ENCODE data around the gene TRIM59. TPM values are rescaled to one million over a fixed set of nuclear protein-coding genes. Genes with fewer than 3 reads are reported as not detected.

Gene TRIM59
- total RNA-seq, 1 donor: 22.1 TPM

DNA sequence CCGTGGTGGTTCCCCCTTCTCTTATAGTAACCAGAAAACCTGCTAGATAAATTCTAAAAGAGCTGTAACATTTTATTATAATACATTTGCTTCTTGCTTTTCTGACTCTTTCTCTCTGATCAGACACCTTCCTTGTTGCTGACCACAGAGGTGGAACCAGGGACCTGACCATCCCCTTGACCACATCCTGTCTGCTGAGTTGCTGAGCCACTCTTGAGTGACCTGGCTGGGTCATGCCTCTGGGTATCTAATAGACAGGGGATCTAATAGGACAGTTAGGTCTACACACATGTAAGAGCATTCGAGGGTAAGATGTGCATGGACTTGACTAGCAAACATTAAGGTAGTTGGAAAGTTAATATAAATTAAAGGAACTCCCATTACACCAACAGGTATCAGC, 22.8 kb upstream of the TRIM59 start:
- H3K27ac ChIP-seq (ENCODE audit: low read depth, low read length): no peak overlapping the region
- no peaks in the 10 kb centered on the region for H3K36me3 ChIP-seq (ENCODE audit: insufficient read depth, low read length)
- H3K4me1 ChIP-seq (ENCODE audit: insufficient read depth, low read length): peaks cover 42% of the 10 kb centered on the region
- H3K9me3 ChIP-seq (ENCODE audit: low read depth, low read length): no peaks in the 10 kb centered on the region
- no peak overlapping the region for H3K4me3 ChIP-seq (ENCODE audit: insufficient read depth, low read length)
- H3K79me2 ChIP-seq (ENCODE audit: insufficient read depth, low read length): no peaks in the 10 kb centered on the region
- no peak overlapping the region for H2AFZ ChIP-seq (ENCODE audit: low read length)
- no peaks in the 10 kb centered on the region for H3K27me3 ChIP-seq (ENCODE audit: insufficient read depth, low read length)
- no peaks in the 10 kb centered on the region for H4K20me1 ChIP-seq (ENCODE audit: insufficient read depth, low read length)
- no peak overlapping the region for H3K4me2 ChIP-seq (ENCODE audit: insufficient read depth, low read length)
- no peak for DNase-seq (ENCODE audit: insufficient read length, low spot score, missing footprints)
- TF ChIP-seq, protein P1, sequence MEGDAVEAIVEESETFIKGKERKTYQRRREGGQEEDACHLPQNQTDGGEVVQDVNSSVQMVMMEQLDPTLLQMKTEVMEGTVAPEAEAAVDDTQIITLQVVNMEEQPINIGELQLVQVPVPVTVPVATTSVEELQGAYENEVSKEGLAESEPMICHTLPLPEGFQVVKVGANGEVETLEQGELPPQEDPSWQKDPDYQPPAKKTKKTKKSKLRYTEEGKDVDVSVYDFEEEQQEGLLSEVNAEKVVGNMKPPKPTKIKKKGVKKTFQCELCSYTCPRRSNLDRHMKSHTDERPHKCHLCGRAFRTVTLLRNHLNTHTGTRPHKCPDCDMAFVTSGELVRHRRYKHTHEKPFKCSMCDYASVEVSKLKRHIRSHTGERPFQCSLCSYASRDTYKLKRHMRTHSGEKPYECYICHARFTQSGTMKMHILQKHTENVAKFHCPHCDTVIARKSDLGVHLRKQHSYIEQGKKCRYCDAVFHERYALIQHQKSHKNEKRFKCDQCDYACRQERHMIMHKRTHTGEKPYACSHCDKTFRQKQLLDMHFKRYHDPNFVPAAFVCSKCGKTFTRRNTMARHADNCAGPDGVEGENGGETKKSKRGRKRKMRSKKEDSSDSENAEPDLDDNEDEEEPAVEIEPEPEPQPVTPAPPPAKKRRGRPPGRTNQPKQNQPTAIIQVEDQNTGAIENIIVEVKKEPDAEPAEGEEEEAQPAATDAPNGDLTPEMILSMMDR (IDR thresholded peaks at IDR 0.05; ENCODE audit: extremely low read depth, low read depth, low read length): no peak

DNA sequence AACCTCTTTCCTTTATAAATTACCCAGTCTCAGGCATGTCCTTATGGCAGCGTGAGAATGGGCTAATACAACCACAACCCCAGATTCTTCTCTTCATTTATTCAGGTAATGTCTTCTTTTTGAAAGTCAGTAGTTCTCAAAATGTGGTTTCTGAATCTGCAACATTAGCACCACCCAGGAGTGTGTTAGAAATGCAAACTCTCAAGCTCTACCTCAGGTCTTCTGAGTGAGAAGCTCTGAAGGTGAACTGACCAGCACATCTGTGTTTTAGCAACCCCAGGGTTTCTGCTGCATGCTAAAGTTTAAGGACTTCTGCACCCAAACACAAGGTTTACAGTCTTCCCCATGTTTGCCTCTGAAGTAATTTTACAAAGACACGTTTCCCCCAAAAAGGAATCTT, 22.3 kb upstream of the TRIM59 start:
- Histone ChIP-seq H3K36me3 (ENCODE audit: insufficient read depth, low read length) (no peaks in the 10 kb centered on the region), H2AFZ (ENCODE audit: low read length) (no peak overlapping the region), H3K4me2 (ENCODE audit: insufficient read depth, low read length) (no peak overlapping the region), H3K9me3 (ENCODE audit: low read depth, low read length) (no peaks in the 10 kb centered on the region), H3K27me3 (ENCODE audit: insufficient read depth, low read length) (no peaks in the 10 kb centered on the region), H3K79me2 (ENCODE audit: insufficient read depth, low read length) (no peaks in the 10 kb centered on the region), H4K20me1 (ENCODE audit: insufficient read depth, low read length) (no peaks in the 10 kb centered on the region), H3K4me1 (ENCODE audit: insufficient read depth, low read length) (peaks cover 39% of the 10 kb centered on the region), H3K27ac (ENCODE audit: low read depth, low read length) (no peak overlapping the region), H3K4me3 (ENCODE audit: insufficient read depth, low read length) (no peak overlapping the region)
- TF ChIP-seq, protein P1 (IDR thresholded peaks at IDR 0.05; ENCODE audit: extremely low read depth, low read depth, low read length): no peak
- DNase-seq (ENCODE audit: insufficient read length, low spot score, missing footprints): no peak

DNA sequence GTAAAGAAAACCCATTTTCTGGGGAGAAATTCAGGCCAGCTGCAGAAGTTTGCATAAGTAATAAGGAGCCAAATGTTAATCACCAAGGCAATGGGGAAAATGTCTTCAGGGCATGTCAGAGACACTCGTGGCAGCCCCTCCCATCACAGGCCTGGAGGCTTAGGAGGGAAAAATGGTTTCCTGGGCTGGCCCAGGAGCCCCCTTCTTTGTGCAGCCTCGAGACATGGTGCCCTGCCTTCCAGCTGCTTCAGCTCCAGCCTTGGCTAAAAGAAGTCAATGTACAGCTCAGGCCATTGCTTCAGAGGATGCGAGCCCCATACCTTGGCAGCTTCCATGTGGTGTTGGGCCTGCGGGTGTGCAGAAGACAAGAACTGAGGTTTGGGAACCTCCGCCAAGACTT, 20.6 kb upstream of the TRIM59 start:
- TF ChIP-seq, protein P1 (IDR thresholded peaks at IDR 0.05; ENCODE audit: extremely low read depth, low read depth, low read length): no peak
- no peaks in the 10 kb centered on the region for H3K27me3 ChIP-seq (ENCODE audit: insufficient read depth, low read length)
- H3K9me3 ChIP-seq (ENCODE audit: low read depth, low read length): no peaks in the 10 kb centered on the region
- peaks cover 29% of the 10 kb centered on the region for H3K4me1 ChIP-seq (ENCODE audit: insufficient read depth, low read length)
- no peaks in the 10 kb centered on the region for H4K20me1 ChIP-seq (ENCODE audit: insufficient read depth, low read length)
- DNase-seq (ENCODE audit: insufficient read length, low spot score, missing footprints): no peak
- no peak overlapping the region for H3K4me3 ChIP-seq (ENCODE audit: insufficient read depth, low read length)
- no peaks in the 10 kb centered on the region for H3K36me3 ChIP-seq (ENCODE audit: insufficient read depth, low read length)
- no peak overlapping the region for H2AFZ ChIP-seq (ENCODE audit: low read length)
- no peak overlapping the region for H3K27ac ChIP-seq (ENCODE audit: low read depth, low read length)
- no peak overlapping the region for H3K4me2 ChIP-seq (ENCODE audit: insufficient read depth, low read length)
- H3K79me2 ChIP-seq (ENCODE audit: insufficient read depth, low read length): no peaks in the 10 kb centered on the region

DNA sequence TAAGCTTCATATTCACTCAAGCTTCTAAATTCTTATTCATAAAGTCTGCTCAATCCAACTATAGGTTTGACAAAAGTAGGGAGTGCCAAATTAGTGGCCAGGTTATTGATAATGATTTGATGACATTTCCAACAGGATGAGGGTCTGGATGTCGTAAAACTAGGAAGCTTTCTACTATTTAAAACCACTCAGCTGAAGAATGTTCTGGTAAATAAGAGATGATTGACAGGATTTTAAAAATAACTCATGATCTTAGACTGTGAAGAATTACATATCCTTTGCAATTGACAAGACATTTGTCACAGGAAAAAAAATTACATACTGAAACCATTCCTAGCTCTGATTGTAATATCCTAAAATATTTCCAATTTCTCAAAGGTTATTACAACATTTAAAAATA, 15.4 kb upstream of the TRIM59 start:
- Histone ChIP-seq H3K9me3 (ENCODE audit: low read depth, low read length) (no peaks in the 10 kb centered on the region), H3K27ac (ENCODE audit: low read depth, low read length) (no peak overlapping the region), H3K36me3 (ENCODE audit: insufficient read depth, low read length) (no peaks in the 10 kb centered on the region), H3K4me2 (ENCODE audit: insufficient read depth, low read length) (no peak overlapping the region), H3K79me2 (ENCODE audit: insufficient read depth, low read length) (no peaks in the 10 kb centered on the region), H4K20me1 (ENCODE audit: insufficient read depth, low read length) (no peaks in the 10 kb centered on the region), H3K4me3 (ENCODE audit: insufficient read depth, low read length) (no peak overlapping the region), H3K4me1 (ENCODE audit: insufficient read depth, low read length) (no peaks in the 10 kb centered on the region), H3K27me3 (ENCODE audit: insufficient read depth, low read length) (no peaks in the 10 kb centered on the region), H2AFZ (ENCODE audit: low read length) (no peak overlapping the region)
- TF ChIP-seq, protein P1 (IDR thresholded peaks at IDR 0.05; ENCODE audit: extremely low read depth, low read depth, low read length): no peak
- no peak for DNase-seq (ENCODE audit: insufficient read length, low spot score, missing footprints)
